H1 (cell line): ENCODE measurements around the gene RHBDD1. TPM values are rescaled to one million over a fixed set of nuclear protein-coding genes. Genes with fewer than 3 reads are reported as not detected.

ENCODE experiments used
- CTCF ChIA-PET: fragments of 300-600 bp; sonication (Branson Sonifier 250); formaldehyde crosslinking; loops from one replicate; lab custom pipeline; 2021; ENCODE audit not compliant: partially characterized antibody; lab: Charles Lee
- POLR2A ChIA-PET: fragments of 300-600 bp; sonication (Branson Sonifier 250); formaldehyde crosslinking; loops from one replicate; lab custom pipeline; 2021; ENCODE audit warnings: inconsistent platforms; ENCODE audit not compliant: partially characterized antibody; lab: Charles Lee
- DNase-seq, 2 experiments: peaks; one replicate each; pipeline versions ENCODE4 v3.0.0 to v3.0.0-alpha.2; 2010 to 2022; ENCODE audit warnings: low spot score in 2 of 2, low read depth in 1 of 2, mixed read lengths in 1 of 2
- FAIRE-seq: peaks from 2 replicates; lab custom pipeline; 2011; peaks lifted over from hg19 to GRCh38; lab: Jason Lieb, UNC
- H2AFZ ChIP-seq: 2 replicates; pipeline ENCODE4 v1.8.1; 2012; ENCODE audit warnings: low read length, inconsistent platforms
- H2AK5ac ChIP-seq: 2 replicates; pipeline ENCODE4 v1.6.1; 2013; ENCODE audit warnings: low read depth, low read length
- H2BK120ac ChIP-seq: replicated peaks from 2 replicates; pipeline ENCODE3; 2013; ENCODE audit warnings: low read depth, low read length, inconsistent platforms
- H2BK12ac ChIP-seq: 2 replicates; pipeline ENCODE4 v1.6.1; 2013; ENCODE audit warnings: low read depth, low read length
- H2BK15ac ChIP-seq: 2 replicates; pipeline ENCODE4 v1.6.1; 2013; ENCODE audit warnings: low read length
- H2BK20ac ChIP-seq: 2 replicates; pipeline ENCODE4 v1.6.1; 2013; ENCODE audit warnings: low read length
- H2BK5ac ChIP-seq: 2 replicates; pipeline ENCODE4 v1.6.1; 2013; ENCODE audit warnings: low read depth, low read length
- H3K14ac ChIP-seq: 2 replicates; pipeline ENCODE4 v1.6.1; 2013; ENCODE audit warnings: inconsistent platforms; ENCODE audit not compliant: insufficient read length
- H3K18ac ChIP-seq: 2 replicates; pipeline ENCODE4 v1.6.1; 2013; ENCODE audit warnings: low read length; ENCODE audit errors: extremely low read depth
- H3K23ac ChIP-seq: 2 replicates; pipeline ENCODE4 v1.6.1; 2013; ENCODE audit warnings: inconsistent platforms; ENCODE audit not compliant: insufficient read length
- H3K23me2 ChIP-seq: 2 replicates; pipeline ENCODE4 v1.6.1; 2013; ENCODE audit warnings: low read depth, low read length
- H3K27ac ChIP-seq: 2 replicates; pipeline ENCODE4 v1.6.1; 2011; ENCODE audit warnings: low read depth, low read length, inconsistent platforms
- H3K27me3 ChIP-seq, 4 experiments: replicated peaks in 1 of 4; 1 replicate in 1 of 4; 2 replicates in 3 of 4; pipeline versions ENCODE4 v1.6.1 to v1.8.1; 2011 to 2013; ENCODE audit warnings: low read length in 3 of 4, mild to moderate bottlenecking in 3 of 4, inconsistent platforms in 2 of 4, mixed read lengths in 2 of 4, moderate library complexity in 1 of 4; ENCODE audit not compliant: control insufficient read depth in 3 of 4, insufficient read depth in 3 of 4; ENCODE audit errors: extremely low read depth in 1 of 4
- H3K36me3 ChIP-seq, 4 experiments: 2 replicates each; pipeline versions ENCODE4 v1.6.1 to v1.8.1; 2011 to 2013; ENCODE audit warnings: mild to moderate bottlenecking in 4 of 4, low read length in 3 of 4, moderate library complexity in 2 of 4, control low read depth in 1 of 4, inconsistent platforms in 1 of 4; ENCODE audit not compliant: insufficient read depth in 4 of 4, control insufficient read depth in 2 of 4
- H3K4ac ChIP-seq: replicated peaks from 2 replicates; pipeline ENCODE3; 2013; ENCODE audit warnings: low read length, low read depth, mixed read lengths, inconsistent platforms; ENCODE audit not compliant: insufficient read length
- H3K4me1 ChIP-seq, 4 experiments: replicated peaks in 1 of 4; 1 replicate in 1 of 4; 2 replicates in 3 of 4; pipeline versions ENCODE4 v1.6.1 to v1.8.1; 2011 to 2013; ENCODE audit warnings: low read length in 3 of 4, inconsistent platforms in 2 of 4, mixed read lengths in 1 of 4; ENCODE audit not compliant: insufficient read depth in 4 of 4, control insufficient read depth in 3 of 4
- H3K4me2 ChIP-seq, 2 experiments: 2 replicates each; pipeline versions ENCODE4 v1.6.1 to v1.8.1; 2011 to 2013; ENCODE audit warnings: low read depth in 2 of 2, low read length in 2 of 2, control low read depth in 1 of 2, inconsistent platforms in 1 of 2, mild to moderate bottlenecking in 1 of 2; ENCODE audit not compliant: insufficient read depth in 1 of 2
- H3K4me3 ChIP-seq, 4 experiments: fragments of 200-600, 300-600 bp in 1 of 4; sonication (generic), shearing (Covaris generic), sonication (Bioruptor Twin) in 1 of 4; 2 replicates each; pipeline versions ENCODE4 v1.5.1 to v1.8.1; 2011 to 2016; ENCODE audit warnings: low read length in 4 of 4, low read depth in 3 of 4, control low read depth in 2 of 4, inconsistent platforms in 2 of 4, mild to moderate bottlenecking in 2 of 4, mixed read lengths in 1 of 4, moderate library complexity in 1 of 4; ENCODE audit not compliant: insufficient read depth in 2 of 4; ENCODE audit errors: extremely low read depth in 1 of 4
- H3K56ac ChIP-seq: replicated peaks from 2 replicates; pipeline ENCODE3; 2013; ENCODE audit warnings: low read depth, mild to moderate bottlenecking, mixed read lengths, low read length, inconsistent platforms; ENCODE audit not compliant: insufficient read length
- H3K79me1 ChIP-seq: 2 replicates; pipeline ENCODE4 v1.6.1; 2013; ENCODE audit warnings: low read depth, low read length, control low read depth
- H3K79me2 ChIP-seq, 2 experiments: 2 replicates each; pipeline versions ENCODE4 v1.6.1 to v1.8.1; 2012 to 2013; ENCODE audit warnings: low read length in 2 of 2, mild to moderate bottlenecking in 2 of 2, inconsistent platforms in 1 of 2; ENCODE audit not compliant: insufficient read depth in 2 of 2, control insufficient read depth in 1 of 2
- H3K9ac ChIP-seq, 4 experiments: replicated peaks in 1 of 4; 1 replicate in 1 of 4; 2 replicates in 3 of 4; pipeline versions ENCODE4 v1.6.1 to v1.8.1; 2011 to 2013; ENCODE audit warnings: low read depth in 3 of 4, low read length in 3 of 4, control low read depth in 2 of 4, mild to moderate bottlenecking in 2 of 4, moderate library complexity in 2 of 4, inconsistent platforms in 1 of 4; ENCODE audit errors: extremely low read depth in 1 of 4
- H3K9me3 ChIP-seq, 2 experiments: 2 replicates each; pipeline versions ENCODE4 v1.6.1 to v1.8.1; 2012 to 2013; ENCODE audit warnings: mild to moderate bottlenecking in 2 of 2, moderate library complexity in 2 of 2, control low read depth in 1 of 2, inconsistent platforms in 1 of 2, low read depth in 1 of 2, low read length in 1 of 2, mixed read lengths in 1 of 2; ENCODE audit not compliant: insufficient read depth in 2 of 2
- H4K20me1 ChIP-seq, 2 experiments: replicated peaks in 1 of 2; 2 replicates each; pipeline versions ENCODE3 to v1.8.1; 2011 to 2013; ENCODE audit warnings: inconsistent platforms in 2 of 2, low read length in 2 of 2, mild to moderate bottlenecking in 1 of 2; ENCODE audit not compliant: insufficient read depth in 2 of 2, control insufficient read depth in 1 of 2
- H4K5ac ChIP-seq: 2 replicates; pipeline ENCODE4 v1.6.1; 2013; ENCODE audit warnings: low read length, low read depth, mixed read lengths, inconsistent platforms; ENCODE audit not compliant: insufficient read length
- H4K8ac ChIP-seq: 2 replicates; pipeline ENCODE4 v1.8.0; 2013; ENCODE audit warnings: mild to moderate bottlenecking, moderate library complexity, low read length, inconsistent platforms; ENCODE audit not compliant: insufficient read depth; ENCODE audit errors: extremely low read depth
- H4K91ac ChIP-seq: replicated peaks from 2 replicates; pipeline ENCODE3; 2013; ENCODE audit warnings: low read length, mixed read lengths, inconsistent platforms; ENCODE audit not compliant: insufficient read length
- BACH1 ChIP-seq: IDR thresholded peaks from 2 replicates; pipeline ENCODE4 v1.6.1; 2012; ENCODE audit warnings: low read length, improper control_type of control experiment
- CBX5 ChIP-seq: fragments of 300-800, 300-1000 bp; sonication (generic); IDR thresholded peaks from 2 replicates; pipeline ENCODE4 v1.7.1; 2016; ENCODE audit warnings: antibody characterized with exemption, low read length, low read depth
- CBX8 ChIP-seq: fragments of 300-800, 300-1000 bp; sonication (generic); IDR thresholded peaks from 2 replicates; pipeline ENCODE4 v1.7.1; 2016; ENCODE audit warnings: low read depth, low read length, borderline replicate concordance
- CHD1 ChIP-seq: IDR thresholded peaks from 2 replicates; pipeline ENCODE4 v1.6.1; 2012; ENCODE audit warnings: low read depth, low read length, improper control_type of control experiment
- MAFK ChIP-seq: IDR thresholded peaks from 2 replicates; pipeline ENCODE4 v1.6.1; 2012; ENCODE audit warnings: low read depth, mild to moderate bottlenecking, improper control_type of control experiment, low read length
- NRF1 ChIP-seq: IDR thresholded peaks from 2 replicates; pipeline ENCODE4 v1.6.1; 2011; ENCODE audit warnings: mild to moderate bottlenecking, low read depth, low read length, improper control_type of control experiment
- RAD21 ChIP-seq, 2 experiments: IDR thresholded peaks in 1 of 2; conservative IDR thresholded peaks in 1 of 2; 2 replicates each; pipeline ENCODE4 v1.6.1; 2011; ENCODE audit warnings: low read depth in 2 of 2, low read length in 2 of 2, improper control_type of control experiment in 1 of 2, inconsistent platforms in 1 of 2, mild to moderate bottlenecking in 1 of 2, moderate library complexity in 1 of 2
- SIX5 ChIP-seq: IDR thresholded peaks from 2 replicates; pipeline ENCODE4 v1.6.1; 2011; ENCODE audit warnings: mild to moderate bottlenecking, low read depth, low read length
- SP2 ChIP-seq: IDR thresholded peaks from 2 replicates; pipeline ENCODE4 v1.6.1; 2012; ENCODE audit warnings: mild to moderate bottlenecking, low read length, inconsistent platforms
- USF2 ChIP-seq: IDR thresholded peaks from 2 replicates; pipeline ENCODE4 v1.6.1; 2011; ENCODE audit warnings: low read length, improper control_type of control experiment
- ZNF274 ChIP-seq: IDR thresholded peaks from 2 replicates; pipeline ENCODE4 v1.7.0; 2012; ENCODE audit warnings: low read length, borderline replicate concordance; ENCODE audit errors: extremely low read depth
- WGBS, 2 experiments: shearing (Covaris generic) in 1 of 2; methylation state at CpG; one replicate each; pipeline versions ENCODE4 v1.1.6 to v1.1.7; 2013 to 2015; ENCODE audit warnings: low lambda C conversion rate in 2 of 2, mixed read lengths in 2 of 2, inconsistent platforms in 1 of 2, low coverage in 1 of 2, missing lambda C conversion rate in 1 of 2; ENCODE audit not compliant: insufficient replicate concordance in 2 of 2, insufficient coverage in 1 of 2, insufficient read length in 1 of 2; ENCODE audit errors: extremely low coverage in 1 of 2, missing lambda C conversion rate in 1 of 2; 5-methylcytosine and 5-hydroxymethylcytosine counted together
- polyA plus RNA-seq, 7 experiments: library from polyadenylated mRNA; depleted of rRNA in 3 of 7; stranded (reverse) in 5 of 7; unstranded in 2 of 7; fragments of >200 nt in 5 of 7; fragments of 200-250 nt in 2 of 7; gene quantifications; 1 replicate in 5 of 7; 2 replicates in 1 of 7; 4 replicates in 1 of 7; pipeline versions ENCODE4 v1.2.1 to v1.2.3, GENCODE V29; 2011 to 2013; ENCODE audit warnings: missing spikeins in 2 of 7, mixed read lengths in 2 of 7
- total RNA-seq: library from RNA; stranded (reverse); fragmentation: NEBNext Ultra II Directional; extraction: Animal tissue kit (Norgen Biotek cat#: 25700); gene quantifications from 2 replicates; pipeline ENCODE4 v1.2.1, GENCODE V29; 2021

Gene RHBDD1
- total and polyA plus RNA-seq, 2 of the 8 experiments (the other 6 are each of a cell fraction or from before 2014, with no cell fraction given) = 10.5 to 23.1 TPM

GRCh38 chr2:226868331-226869162 is 32.7 kb downstream of the RHBDD1 start:
- Histone ChIP-seq H3K4me1 (peaks cover 4 to 19% (median 17%) of the 10 kb centered on the region in 4 experiments; a peak in 6 of 7 replicates), H4K5ac (no peak overlapping the region), H3K9me3 (no peaks in the 10 kb centered on the region), H2BK20ac (no peak overlapping the region), H3K4me2 (no peak overlapping the region; a peak in 1 of 4 replicates), H2BK15ac (no peak overlapping the region), H4K8ac (no peak overlapping the region), H2AK5ac (no peak overlapping the region), H3K27me3 (no peaks in the 10 kb centered on the region), H2AFZ (no peak overlapping the region), H2BK120ac (no peak overlapping the region), H3K23ac (no peak overlapping the region), H4K20me1 (no peaks in the 10 kb centered on the region), H4K91ac (no peak overlapping the region), H3K36me3 (peaks cover 0 to 3% (median 1%) of the 10 kb centered on the region in 4 experiments; a peak in 3 of 8 replicates), H3K23me2 (no peaks in the 10 kb centered on the region), H3K18ac (no peak overlapping the region), H3K14ac (no peak overlapping the region), H3K4ac (no peak overlapping the region), H2BK12ac (no peak overlapping the region), H3K56ac (no peak overlapping the region), H3K79me2 (no peaks in the 10 kb centered on the region; a peak in 1 of 4 replicates), H3K4me3 (no peak overlapping the region), H2BK5ac (no peak overlapping the region), H3K79me1 (no peaks in the 10 kb centered on the region), H3K9ac (no peak overlapping the region; a peak in 1 of 7 replicates), H3K27ac (no peak overlapping the region)
- no peak for FAIRE-seq
- POLR2A ChIA-PET = interaction anchor here (0.6 kb wide), 1 partner anchor 32 kb away, joined by 3 read pairs; the partner anchor contains the start of gene RHBDD1
- CTCF ChIA-PET = interaction anchor here (0.8 to 1.2 kb wide), 2 partner anchors 9 to 19 kb away, joined by 3 read pairs; no protein-coding TSS in a partner anchor
- DNase-seq = no peak
- 46% methylated on average over 7 of the region's 7 CpGs; no CpG with 5 or more reads in 1 of the 2 experiments for WGBS, 2 experiments
- TF ChIP-seq RAD21 (IDR thresholded peaks at IDR 0.05 in 1 of 2, conservative IDR thresholded peaks at IDR 0.05 in 1 of 2; ENCODE audit: low read depth in 2 of 2, low read length in 2 of 2) (no peak), ZNF274 (no peak), BACH1 (no peak), USF2 (no peak), CHD1 (no peak), SP2 (no peak), CBX8 (no peak), CBX5 (no peak), SIX5 (no peak), MAFK (no peak), NRF1 (no peak)
